Peyer's patch (tissue), 4 donors: ENCODE results near the gene NDOR1.

ENCODE experiments used
- CTCF ChIP-seq, 6 experiments: fragments of 450-650 bp in 4 of 6; fragments of 200-600 bp in 2 of 6; sonication (generic) in 1 of 6; IDR thresholded peaks; one replicate each; pipeline ENCODE4 v1.5.1; 2017 to 2019; ENCODE audit warnings: antibody characterized with exemption in 6 of 6, mild to moderate bottlenecking in 3 of 6, moderate library complexity in 1 of 6
- POLR2A ChIP-seq, 2 donors: fragments of 450-650 bp; IDR thresholded peaks; one replicate each; pipeline ENCODE4 v1.5.1; 2017; ENCODE audit warnings: antibody characterized with exemption in 2 of 2, mild to moderate bottlenecking in 2 of 2, moderate library complexity in 2 of 2

GRCh38 chr9:137173796-137174664, 31.5 kb upstream of the NDOR1 start:
- TF ChIP-seq CTCF (IDR thresholded peaks at IDR 0.05) = no peak
- TF ChIP-seq POLR2A (IDR thresholded peaks at IDR 0.05) = no peak
